SJSA1 (cell line): ENCODE data around the gene KNG1. TPM values are rescaled to one million over a fixed set of nuclear protein-coding genes. Genes with fewer than 3 reads are reported as not detected.

Experiments
- DNase-seq, 2 experiments: peaks; one replicate each; pipeline ENCODE4 v3.0.0-alpha.2; 2015 to 2020; ENCODE audit warnings: low spot score in 2 of 2, low read depth in 1 of 2
- H3K27ac ChIP-seq: fragments of 250-450 bp; sonication (Bioruptor Pico); 2 replicates; pipeline ENCODE4 v1.5.1; 2020; ENCODE audit warnings: mild to moderate bottlenecking, moderate library complexity
- H3K27me3 ChIP-seq: fragments of 250-450 bp; sonication (Bioruptor Pico); replicated peaks from 2 replicates; pipeline ENCODE4 v1.5.1; 2020; ENCODE audit warnings: mild to moderate bottlenecking, moderate library complexity
- H3K36me3 ChIP-seq: fragments of 250-450 bp; sonication (Bioruptor Pico); 2 replicates; pipeline ENCODE4 v1.5.1; 2020; ENCODE audit warnings: mild to moderate bottlenecking
- H3K4me1 ChIP-seq: fragments of 250-450 bp; sonication (Bioruptor Pico); replicated peaks from 2 replicates; pipeline ENCODE4 v1.6.1; 2021; ENCODE audit warnings: mild to moderate bottlenecking
- H3K4me3 ChIP-seq: fragments of 250-450 bp; sonication (Bioruptor Pico); 2 replicates; pipeline ENCODE4 v1.5.1; 2020; ENCODE audit warnings: mild to moderate bottlenecking
- H3K9me3 ChIP-seq: fragments of 250-450 bp; sonication (Bioruptor Pico); replicated peaks from 2 replicates; pipeline ENCODE4 v1.5.1; 2020; ENCODE audit warnings: mild to moderate bottlenecking
- total RNA-seq: library from RNA; depleted of rRNA; stranded (reverse); fragments of >200 nt; shearing (Covaris generic); gene quantifications from 2 replicates; pipeline ENCODE4 v1.2.3, GENCODE V29; 2014; rRNA removed

The KNG1 gene
- total RNA-seq, 1 experiment from 2014 or later: not detected

- Histone ChIP-seq H3K4me1 (peaks cover 18% of the 10 kb centered on the region), H3K36me3 (peaks cover 94% of the 10 kb centered on the region), H3K4me3 (no peak overlapping the region), H3K27me3 (peaks cover 14% of the 10 kb centered on the region; the same call in 1 of the 2 replicates), H3K9me3 (no peaks in the 10 kb centered on the region), H3K27ac (no peak overlapping the region)
- DNase-seq: no peak
Measured at GRCh38 chr3:186789554-186790260, 72.5 kb downstream of the KNG1 start.

GRCh38 chr3:186790261-186790981 lies 73.3 kb downstream of the KNG1 start:
- Histone ChIP-seq H3K4me1 (peaks cover 18% of the 10 kb centered on the region), H3K27ac (0 out of 2 replicates have a peak overlapping the region, but pooled peaks have one; percentile 13), H3K4me3 (no peak overlapping the region), H3K36me3 (peaks cover 94% of the 10 kb centered on the region), H3K27me3 (peaks cover 14% of the 10 kb centered on the region; the same call in 1 of the 2 replicates), H3K9me3 (no peaks in the 10 kb centered on the region)
- DNase-seq: peak in 1 of 2 experiments; percentile 37

Other genes with a start within 250 kb of the KNG1 start
- 0.63 and 0.81 TPM in 2 replicates for gene CRYGS, start 173.0 kb upstream of the KNG1 start, total RNA-seq
- 9.6 and 12.2 TPM in 2 replicates for gene TBCCD1, start 150.0 kb upstream of the KNG1 start, total RNA-seq
- gene DNAJB11, start 146.6 kb upstream of the KNG1 start, total RNA-seq: 152 and 170 TPM in 2 replicates
- not detected in 2 replicates for gene AHSG, start 104.3 kb upstream of the KNG1 start, total RNA-seq
- gene FETUB, start 77.0 kb upstream of the KNG1 start, total RNA-seq: not detected in 2 replicates
- gene HRG, start 51.3 kb upstream of the KNG1 start, total RNA-seq: not detected in 2 replicates
- 466 and 604 TPM in 2 replicates for gene EIF4A2, start 66.2 kb downstream of the KNG1 start, total RNA-seq
- gene RFC4, start 89.1 kb downstream of the KNG1 start, total RNA-seq: 75.7 and 106 TPM in 2 replicates
- gene ADIPOQ, start 125.4 kb downstream of the KNG1 start, total RNA-seq: not detected in 2 replicates
- gene ST6GAL1, start 213.2 kb downstream of the KNG1 start, total RNA-seq: 0.03 and 0.11 TPM in 2 replicates